COLO668 (cell line): ENCODE measurements around the gene FBXW11.
"Not testable (repeated sequence)": the region's sequence is repeated elsewhere in the genome, so short reads cannot be mapped to it uniquely, and the experiment has no call there.

ENCODE experiments used
- DNase-seq: peaks from one replicate; lab custom pipeline; 2025; ENCODE audit not compliant: unreplicated experiment; lab: John Stamatoyannopoulos, UW

The FBXW11 gene

GRCh38 chr5:171915700-171916099 is 90.7 kb downstream of the FBXW11 start:
- not testable (repeated sequence) for DNase-seq

DNA sequence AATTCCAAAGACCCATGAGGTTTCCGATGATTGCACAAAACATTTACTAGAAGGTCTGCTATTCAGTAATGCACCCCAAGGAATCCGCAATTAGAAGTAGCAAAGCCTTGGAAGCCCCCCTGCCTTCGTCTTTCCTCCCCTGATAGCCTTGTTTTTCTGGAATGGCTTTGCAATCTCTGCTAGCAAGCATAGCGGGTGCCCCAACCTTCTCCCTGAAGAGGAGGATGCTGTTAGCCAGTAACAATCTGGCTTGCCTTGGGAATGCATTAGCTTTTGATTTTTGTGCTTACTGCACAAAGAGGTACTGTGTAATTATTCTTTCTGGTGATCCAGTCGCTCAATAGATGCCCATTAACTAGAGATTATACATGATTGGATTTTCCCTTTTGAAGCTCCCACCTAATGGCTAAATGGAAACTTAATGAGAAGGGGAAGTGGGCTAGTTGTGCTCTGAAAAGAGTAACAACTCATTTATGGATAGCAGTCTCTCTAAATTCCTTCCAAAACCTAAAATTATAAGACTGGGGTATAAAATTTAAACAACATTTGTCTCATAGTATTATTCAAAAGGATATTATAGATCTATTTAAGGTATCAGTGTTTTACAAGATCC is 91.6 kb downstream of the FBXW11 start:
- DNase-seq = no peak

GRCh38 chr5:171913987-171914273 is 92.5 kb downstream of the FBXW11 start:
- DNase-seq = no peak

DNA sequence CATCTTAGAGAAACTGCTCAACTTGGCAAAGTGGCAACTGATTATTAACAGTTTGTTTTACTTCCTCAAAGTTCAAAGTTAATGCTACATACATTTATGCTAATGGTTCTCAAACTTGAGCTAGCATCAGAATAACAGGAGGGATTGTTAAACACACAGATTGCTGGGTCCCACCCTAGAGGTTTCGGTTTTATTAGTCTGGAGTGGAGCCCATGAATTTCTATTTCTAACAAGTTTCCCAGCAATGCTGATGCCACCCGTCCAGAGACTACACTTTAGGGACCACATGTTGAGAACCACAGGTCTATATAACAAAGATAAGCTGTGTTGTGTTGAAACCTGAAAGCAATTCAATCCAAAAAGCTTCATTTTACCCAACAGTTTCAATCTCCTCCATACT is 95.3 kb downstream of the FBXW11 start:
- no peak for DNase-seq

GRCh38 chr5:171908638-171909037 is 97.8 kb downstream of the FBXW11 start:
- DNase-seq = no peak

DNA sequence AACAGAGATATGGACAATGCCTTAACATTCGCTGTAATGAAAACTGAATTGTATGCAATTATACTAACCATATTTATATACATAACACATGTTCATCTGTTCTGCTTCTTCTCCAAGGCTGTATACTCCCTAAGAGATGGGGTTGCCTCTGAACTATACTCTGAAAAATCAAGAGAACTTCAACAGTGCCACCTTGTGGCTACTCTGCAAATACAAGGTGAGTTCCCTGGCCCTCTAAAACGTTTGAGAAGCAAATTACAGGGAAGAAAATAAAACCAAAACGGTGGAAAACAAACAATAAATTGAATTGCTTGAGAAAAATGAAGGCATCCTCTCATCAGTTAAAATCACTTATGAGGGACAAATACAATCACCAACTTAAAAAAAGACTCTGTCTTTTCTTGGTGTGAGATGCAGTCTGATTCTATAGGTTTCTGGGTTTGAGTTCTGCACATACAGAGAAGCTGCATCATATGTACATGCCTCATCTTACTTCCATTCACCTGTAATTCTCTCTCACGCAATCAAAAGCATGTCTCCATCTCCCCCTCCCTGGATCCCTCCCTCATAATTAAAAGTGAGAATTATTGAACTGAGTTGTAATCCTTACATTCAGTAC is 98.6 kb downstream of the FBXW11 start:
- peak; percentile 31 for DNase-seq

DNA sequence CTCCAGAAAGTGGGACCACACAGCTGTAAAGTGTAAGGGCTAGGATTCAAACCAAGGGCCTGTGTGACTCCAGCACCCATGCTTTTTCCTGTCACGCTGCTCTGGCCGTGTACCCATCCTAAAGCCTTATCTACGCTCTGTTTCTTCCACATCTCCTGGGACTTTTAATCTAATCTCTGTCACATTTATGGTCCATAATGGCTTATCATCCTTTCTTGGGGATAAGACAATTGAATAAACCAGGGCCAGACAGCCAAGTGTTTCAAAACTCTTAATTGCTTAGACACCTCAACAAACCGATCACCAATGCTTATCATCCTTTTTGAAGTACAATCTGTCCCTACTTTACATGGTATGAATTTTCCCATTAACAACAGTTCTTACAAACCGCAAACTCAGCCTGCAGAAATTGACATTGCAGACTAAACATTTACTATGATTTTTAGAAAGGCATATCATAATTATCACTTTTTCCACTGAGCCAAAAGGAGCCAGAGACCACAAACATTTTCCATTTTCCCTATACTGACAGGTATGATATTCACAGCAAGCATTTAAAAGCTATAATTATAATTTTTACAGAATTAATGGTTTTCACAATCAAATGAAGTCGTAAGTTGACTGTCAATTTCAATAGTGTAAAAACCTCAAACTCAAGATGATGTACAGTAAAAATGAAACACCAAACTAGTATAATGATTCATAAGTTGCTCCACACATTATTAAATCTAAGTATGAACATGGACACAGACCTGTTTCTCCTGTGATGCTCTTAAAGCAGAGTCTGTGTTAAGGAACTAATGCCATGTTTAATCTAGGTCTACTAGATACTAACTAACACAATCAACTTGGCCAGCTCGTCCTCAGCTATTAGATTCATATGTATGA is 99.5 kb downstream of the FBXW11 start:
- no peak for DNase-seq

- no peak for DNase-seq
Measured at GRCh38 chr5:171906066-171906570, 100.3 kb downstream of the FBXW11 start.

DNA sequence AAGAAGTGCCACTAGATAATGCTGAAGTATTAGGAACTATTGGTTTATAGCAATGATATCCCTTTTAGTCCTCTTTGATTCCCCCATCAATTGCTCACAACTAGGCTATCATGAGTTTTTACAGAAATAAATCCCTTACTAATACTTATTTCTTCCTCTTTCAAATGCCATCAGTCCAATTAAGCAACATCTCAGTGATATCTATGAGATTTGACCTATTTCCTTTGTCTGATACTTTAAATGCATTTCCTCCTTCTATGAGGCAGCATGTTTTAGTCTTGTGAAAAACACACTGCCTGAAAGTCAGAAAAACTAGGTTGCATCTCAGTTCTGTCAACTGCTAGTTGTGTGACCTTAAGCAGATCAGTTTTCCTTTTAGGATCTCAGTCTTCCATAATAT is 101.6 kb downstream of the FBXW11 start:
- DNase-seq = no peak

DNA sequence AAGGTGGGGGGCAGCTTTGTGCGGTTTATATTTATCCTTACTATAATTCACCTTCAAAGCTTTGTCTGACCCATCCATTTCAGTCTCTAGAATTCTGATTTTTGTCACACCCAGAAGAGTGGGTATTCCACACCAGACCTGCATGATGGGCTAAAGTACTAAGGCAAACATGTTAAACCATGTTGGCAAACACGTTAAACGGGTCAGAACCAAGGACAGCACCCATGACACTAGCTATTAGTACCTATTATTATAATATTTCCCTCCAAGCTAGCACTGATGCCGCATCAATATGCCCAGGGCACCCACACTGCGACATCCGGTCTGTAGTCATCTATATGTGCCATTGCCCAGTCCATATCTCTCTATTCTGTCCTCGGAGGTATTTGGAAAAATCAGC is 104.7 kb downstream of the FBXW11 start:
- no peak for DNase-seq

- no peak for DNase-seq
Measured at GRCh38 chr5:171899792-171900191, 106.6 kb downstream of the FBXW11 start.

- no peak for DNase-seq
Measured at GRCh38 chr5:171898879-171899278, 107.6 kb downstream of the FBXW11 start.

DNA sequence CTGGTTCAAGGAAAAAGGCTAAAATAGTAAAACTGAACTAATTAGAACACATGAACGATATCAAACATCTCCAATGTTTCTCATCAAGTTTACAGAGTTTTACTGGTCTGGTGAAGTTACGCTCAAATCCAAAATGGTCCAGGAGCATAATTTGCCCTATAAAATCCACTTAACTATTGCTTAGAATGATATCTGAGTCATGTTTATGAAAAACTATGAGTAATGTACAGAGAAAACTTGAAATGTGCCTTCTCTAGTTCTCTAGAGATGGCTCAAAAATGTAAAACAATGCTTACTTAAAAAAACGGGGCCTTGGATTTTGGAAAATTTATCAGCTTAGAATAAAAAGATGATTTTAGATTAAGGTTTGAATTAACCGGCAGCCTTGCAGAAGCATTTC is 108.1 kb downstream of the FBXW11 start:
- no peak for DNase-seq

- no peak for DNase-seq
Measured at GRCh38 chr5:171897231-171897630, 109.2 kb downstream of the FBXW11 start.

GRCh38 chr5:171895081-171895480 is 111.4 kb downstream of the FBXW11 start:
- no peak for DNase-seq

GRCh38 chr5:171893290-171893886 is 113.0 kb downstream of the FBXW11 start:
- DNase-seq = no peak

- no peak for DNase-seq
Measured at GRCh38 chr5:171891595-171891994, 114.8 kb downstream of the FBXW11 start.

- DNase-seq = no peak
Measured at GRCh38 chr5:171891150-171891549, 115.3 kb downstream of the FBXW11 start.

DNA sequence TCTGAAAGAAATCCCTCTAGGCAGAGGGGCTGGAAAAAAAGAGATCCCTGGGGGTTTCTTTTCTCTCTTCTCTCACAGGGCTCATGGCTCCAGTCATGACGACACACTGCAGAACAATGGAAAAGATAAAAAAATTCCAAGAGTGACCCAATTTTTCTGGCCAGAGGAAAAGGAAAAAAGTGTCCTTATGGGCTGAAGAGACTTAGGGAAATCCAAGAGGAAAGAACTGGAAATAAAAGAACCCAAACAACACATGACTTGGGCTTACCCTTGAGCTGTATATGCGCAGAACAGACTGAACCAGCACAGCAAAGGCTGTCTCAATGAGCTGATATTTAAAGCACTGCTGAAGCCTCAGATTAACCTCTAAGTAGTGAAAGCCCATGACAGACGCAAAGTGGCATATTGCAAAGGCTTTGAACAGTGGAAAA is 118.4 kb downstream of the FBXW11 start:
- no peak for DNase-seq

DNA sequence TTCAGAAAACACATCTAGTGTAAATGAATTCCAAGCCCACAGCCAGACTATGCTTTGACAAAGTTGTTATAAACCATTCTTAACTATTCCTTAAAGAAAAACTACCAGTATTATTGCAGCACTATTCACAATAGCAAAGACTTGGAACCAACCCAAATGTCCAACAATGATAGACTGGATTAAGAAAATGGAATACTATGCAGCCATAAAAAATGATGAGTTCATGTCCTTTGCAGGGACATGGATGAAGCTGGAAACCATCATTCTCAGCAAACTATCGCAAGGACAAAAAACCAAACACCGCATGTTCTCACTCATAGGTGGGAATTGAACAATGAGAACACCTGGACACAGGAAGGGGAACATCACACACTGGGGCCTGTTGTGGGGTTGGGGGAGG is 120.4 kb downstream of the FBXW11 start:
- not testable (repeated sequence) for DNase-seq

GRCh38 chr5:171882118-171882517 is 124.3 kb downstream of the FBXW11 start:
- no peak for DNase-seq

DNA sequence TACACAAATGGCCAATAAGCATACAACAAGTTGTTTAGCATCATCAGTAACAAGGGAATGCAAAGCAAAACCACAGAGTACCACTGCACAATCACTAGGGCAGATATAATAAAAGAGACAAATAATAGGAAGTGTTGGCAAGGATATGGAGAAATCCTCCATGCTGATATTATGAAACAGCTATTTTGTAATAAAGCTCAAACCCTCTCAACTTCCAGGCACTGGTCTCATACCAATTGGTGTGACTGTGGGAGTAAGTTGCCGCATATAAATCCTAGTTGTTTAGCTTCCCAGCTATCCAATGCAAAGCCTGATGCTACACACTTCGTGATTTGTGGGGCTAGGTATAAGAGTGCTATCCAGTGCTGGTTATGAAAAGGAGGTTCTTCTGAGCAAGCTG is 132.2 kb downstream of the FBXW11 start:
- DNase-seq = no peak
